Dermis lymphatic vessel endothelial cell (primary cell): Measurements from ENCODE around the gene KLHDC10. TPM values are rescaled to one million over a fixed set of nuclear protein-coding genes. Genes with fewer than 3 reads are reported as not detected.

Source experiments
- total RNA-seq: library from RNA; depleted of rRNA; stranded (reverse); fragments of >200 nt; gene quantifications from 2 replicates; pipeline ENCODE4 v1.2.1, GENCODE V29; 2014

Gene KLHDC10
- 27.1 and 32.2 TPM in 2 replicates for total RNA-seq

DNA sequence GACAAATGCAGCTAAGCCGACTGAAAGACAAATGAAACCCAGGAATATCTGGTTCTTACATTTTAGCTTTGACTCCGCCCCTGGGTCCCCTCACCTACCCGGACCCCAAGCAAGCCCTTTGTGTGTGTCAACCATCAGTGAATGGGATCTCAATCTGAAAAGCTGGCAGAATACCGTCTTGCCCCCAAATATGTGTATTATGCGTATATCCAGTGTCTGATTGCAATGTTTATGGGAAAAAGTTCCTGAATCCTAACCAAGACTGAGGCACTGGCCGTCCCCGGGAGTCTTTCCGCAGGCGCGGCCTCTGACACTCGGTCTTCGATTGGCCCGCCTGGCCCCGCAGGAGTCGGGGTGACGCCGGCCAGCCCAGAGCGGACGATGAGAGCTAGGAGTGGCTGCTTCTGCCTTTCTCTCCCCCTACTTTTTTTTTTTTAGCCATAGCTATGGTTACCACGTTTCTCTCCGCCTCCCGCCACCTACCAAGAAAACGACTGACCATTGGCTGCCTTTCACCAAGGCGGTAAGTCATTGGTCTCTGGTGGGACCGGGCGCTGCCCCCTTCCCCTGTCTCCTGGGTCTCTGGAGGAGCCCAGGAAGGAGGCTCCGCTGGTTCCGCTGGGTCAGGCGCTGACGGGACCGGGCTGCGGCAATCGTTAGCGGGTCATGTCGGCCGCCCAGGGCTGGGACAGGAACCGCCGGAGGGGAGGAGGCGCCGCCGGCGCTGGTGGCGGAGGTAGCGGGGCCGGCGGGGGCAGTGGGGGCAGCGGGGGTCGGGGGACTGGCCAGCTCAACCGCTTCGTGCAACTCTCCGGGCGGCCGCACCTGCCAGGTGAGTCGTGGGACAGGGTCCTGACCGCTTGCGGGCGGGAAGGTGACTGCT, at the start of gene KLHDC10:
Gene KLHDC10, plus strand, starts transcription at position 557 of the 883 bp plus-strand sequence. Its CDS starts 110 bp downstream, at position 667.

Other genes with a start within 250 kb of the KLHDC10 start
- gene UBE2H, start 117.6 kb upstream of the KLHDC10 start, total RNA-seq, result 43.8 and 46.7 TPM in 2 replicates
- 13.0 and 13.8 TPM in 2 replicates for gene ZC3HC1, start 19.2 kb upstream of the KLHDC10 start, total RNA-seq
- 6.5 and 7.2 TPM in 2 replicates for gene TMEM209, start 134.9 kb downstream of the KLHDC10 start, total RNA-seq
- not detected in 2 replicates for gene SSMEM1, start 137.3 kb downstream of the KLHDC10 start, total RNA-seq
- gene CPA2, start 196.3 kb downstream of the KLHDC10 start, total RNA-seq, result not detected in 2 replicates
- 0.54 TPM in 1 of 2 replicates, not detected in the other for gene CPA4, start 222.6 kb downstream of the KLHDC10 start, total RNA-seq